ENCODE results near the gene CCL3.
"Not testable (repeated sequence)": the region's sequence is repeated elsewhere in the genome, so short reads cannot be mapped to it uniquely, and the experiment has no call there.

The CCL3 gene

DNA sequence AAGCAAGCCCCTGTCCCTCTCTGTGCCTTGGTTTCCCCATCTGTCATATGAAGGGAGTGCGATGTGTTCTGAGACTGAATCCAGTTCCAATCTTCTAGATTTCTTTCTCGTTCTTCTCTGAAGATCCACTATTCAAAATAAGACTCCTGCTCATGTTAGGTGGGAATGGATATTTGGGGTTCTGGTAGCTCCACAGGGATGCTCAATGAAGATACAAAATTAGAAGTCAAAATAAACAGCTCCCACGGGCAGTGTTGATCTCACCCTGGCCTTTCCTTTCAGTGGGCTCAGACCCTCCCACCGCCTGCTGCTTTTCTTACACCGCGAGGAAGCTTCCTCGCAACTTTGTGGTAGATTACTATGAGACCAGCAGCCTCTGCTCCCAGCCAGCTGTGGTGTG lies 14.3 kb upstream of the CCL3 start:
- H3K4me1 ChIP-seq (ENCODE audit: control insufficient read depth, insufficient read depth, low read length, poor library complexity, severe bottlenecking); H3K27ac ChIP-seq (ENCODE audit: insufficient read depth, low read length, poor library complexity, severe bottlenecking); DNase-seq; H3K36me3 ChIP-seq (ENCODE audit: control insufficient read depth, insufficient read depth, low read length); H3K27me3 ChIP-seq (replicated peaks; ENCODE audit: control insufficient read depth, insufficient read depth, low read length, poor library complexity, severe bottlenecking); H3K9me3 ChIP-seq (ENCODE audit: control insufficient read depth, low read length); H3K4me3 ChIP-seq (ENCODE audit: insufficient read depth, low read depth, low read length, poor library complexity, severe bottlenecking): not testable (repeated sequence)

- H3K27ac ChIP-seq (ENCODE audit: insufficient read depth, low read length, poor library complexity, severe bottlenecking); DNase-seq; H3K36me3 ChIP-seq (ENCODE audit: control insufficient read depth, insufficient read depth, low read length); H3K4me1 ChIP-seq (ENCODE audit: control insufficient read depth, insufficient read depth, low read length, poor library complexity, severe bottlenecking); H3K9me3 ChIP-seq (ENCODE audit: control insufficient read depth, low read length); H3K27me3 ChIP-seq (replicated peaks; ENCODE audit: control insufficient read depth, insufficient read depth, low read length, poor library complexity, severe bottlenecking); H3K4me3 ChIP-seq (ENCODE audit: insufficient read depth, low read depth, low read length, poor library complexity, severe bottlenecking): not testable (repeated sequence)
Measured at GRCh38 chr17:36103401-36103975, 13.5 kb upstream of the CCL3 start, which contains the start of gene CCL4. Gene CCL4 (plus strand): TSS chr17:36103827. CDS start chr17:36103906, 79 bp downstream.

DNA sequence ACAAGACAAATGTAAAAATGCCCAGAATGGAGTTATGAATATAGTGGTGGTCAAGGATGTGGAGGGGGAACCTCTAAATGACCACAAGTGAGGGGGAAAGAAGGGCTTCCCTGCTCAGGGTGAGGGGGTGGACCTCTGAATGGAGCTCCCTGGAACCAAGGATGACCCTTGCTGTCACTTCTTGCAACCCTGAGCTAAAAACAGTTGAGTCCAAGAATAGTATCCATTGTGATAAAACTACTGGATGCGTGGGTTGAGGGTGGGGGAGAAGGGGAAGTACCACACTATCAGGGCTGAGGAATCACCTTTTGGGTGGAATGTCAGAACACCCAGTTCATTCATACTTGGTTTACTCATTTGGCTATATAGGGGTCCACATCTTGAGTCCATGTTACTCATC lies 9.1 kb upstream of the CCL3 start:
- DNase-seq; H3K4me1 ChIP-seq (ENCODE audit: control insufficient read depth, insufficient read depth, low read length, poor library complexity, severe bottlenecking); H3K27ac ChIP-seq (ENCODE audit: insufficient read depth, low read length, poor library complexity, severe bottlenecking); H3K27me3 ChIP-seq (replicated peaks; ENCODE audit: control insufficient read depth, insufficient read depth, low read length, poor library complexity, severe bottlenecking); H3K36me3 ChIP-seq (ENCODE audit: control insufficient read depth, insufficient read depth, low read length); H3K9me3 ChIP-seq (ENCODE audit: control insufficient read depth, low read length); H3K4me3 ChIP-seq (ENCODE audit: insufficient read depth, low read depth, low read length, poor library complexity, severe bottlenecking): not testable (repeated sequence)

- H3K4me1 ChIP-seq (ENCODE audit: control insufficient read depth, insufficient read depth, low read length, poor library complexity, severe bottlenecking): no peaks in the 10 kb centered on the region
Measured at GRCh38 chr17:36095992-36096391, 6.0 kb upstream of the CCL3 start.

DNA sequence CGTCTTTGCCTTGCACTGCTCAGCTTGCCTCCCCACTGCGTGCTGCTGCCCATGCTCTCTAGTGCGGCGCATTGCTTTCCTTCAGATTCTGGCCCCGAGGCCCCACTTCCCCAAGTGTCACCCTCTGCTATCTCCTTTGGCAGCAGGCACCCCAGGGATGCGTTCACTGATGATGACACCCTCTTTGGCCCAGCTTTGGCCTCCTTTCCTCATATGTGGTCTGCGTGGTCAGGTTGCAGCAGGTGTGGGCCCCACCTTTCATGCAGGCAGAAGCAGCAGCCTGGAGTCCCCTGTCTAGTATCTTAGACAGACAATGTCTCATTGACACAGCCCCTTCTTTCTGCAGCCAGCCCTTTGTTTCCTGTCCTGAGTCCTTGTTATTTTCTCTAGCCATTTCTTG lies 4.8 kb upstream of the CCL3 start:
- H3K4me3 ChIP-seq (ENCODE audit: insufficient read depth, low read depth, low read length, poor library complexity, severe bottlenecking): no peak overlapping the region

More at GRCh38 chr17:36095992-36096391, 6.0 kb upstream of the CCL3 start:
- H3K9me3 ChIP-seq (ENCODE audit: control insufficient read depth, low read length): no peaks in the 10 kb centered on the region
- H3K36me3 ChIP-seq (ENCODE audit: control insufficient read depth, insufficient read depth, low read length): no peaks in the 10 kb centered on the region
- no peak overlapping the region for H3K4me3 ChIP-seq (ENCODE audit: insufficient read depth, low read depth, low read length, poor library complexity, severe bottlenecking)
- no peak for DNase-seq
- no peak overlapping the region for H3K27ac ChIP-seq (ENCODE audit: insufficient read depth, low read length, poor library complexity, severe bottlenecking)
- H3K27me3 ChIP-seq (replicated peaks; ENCODE audit: control insufficient read depth, insufficient read depth, low read length, poor library complexity, severe bottlenecking): no peaks in the 10 kb centered on the region

DNA sequence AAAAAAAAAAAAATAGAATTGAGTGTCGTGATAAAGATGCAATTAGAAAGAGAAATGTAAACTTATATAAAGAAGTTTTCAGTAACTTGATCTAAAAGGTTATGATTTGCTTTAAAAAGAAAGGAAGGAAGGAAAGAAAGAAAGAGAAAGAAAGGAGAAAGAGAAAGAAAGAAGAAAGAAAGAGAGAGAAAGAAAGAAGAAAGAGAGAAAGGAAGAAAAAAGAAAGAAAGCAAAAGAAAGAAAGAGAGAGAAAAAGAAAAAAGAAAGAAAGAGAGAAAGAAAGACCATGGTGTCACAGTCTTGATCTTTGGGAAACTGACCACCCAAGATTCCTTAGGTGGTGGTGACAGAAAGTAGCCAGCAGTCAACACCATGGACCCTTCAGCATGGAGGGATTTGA lies 4.3 kb upstream of the CCL3 start:
- H3K9me3 ChIP-seq (ENCODE audit: control insufficient read depth, low read length): no peaks in the 10 kb centered on the region
- H3K36me3 ChIP-seq (ENCODE audit: control insufficient read depth, insufficient read depth, low read length): no peaks in the 10 kb centered on the region
- peaks cover 3% of the 10 kb centered on the region for H3K27me3 ChIP-seq (replicated peaks; ENCODE audit: control insufficient read depth, insufficient read depth, low read length, poor library complexity, severe bottlenecking)
- DNase-seq: no peak
- H3K27ac ChIP-seq (ENCODE audit: insufficient read depth, low read length, poor library complexity, severe bottlenecking): no peak overlapping the region
- H3K4me3 ChIP-seq (ENCODE audit: insufficient read depth, low read depth, low read length, poor library complexity, severe bottlenecking): no peak overlapping the region
- H3K4me1 ChIP-seq (ENCODE audit: control insufficient read depth, insufficient read depth, low read length, poor library complexity, severe bottlenecking): no peaks in the 10 kb centered on the region

More for the DNA sequence above, 4.8 kb upstream of the CCL3 start:
- H3K27me3 ChIP-seq (replicated peaks; ENCODE audit: control insufficient read depth, insufficient read depth, low read length, poor library complexity, severe bottlenecking): peaks cover 3% of the 10 kb centered on the region
- no peaks in the 10 kb centered on the region for H3K36me3 ChIP-seq (ENCODE audit: control insufficient read depth, insufficient read depth, low read length)
- DNase-seq: no peak
- no peaks in the 10 kb centered on the region for H3K9me3 ChIP-seq (ENCODE audit: control insufficient read depth, low read length)
- no peak overlapping the region for H3K27ac ChIP-seq (ENCODE audit: insufficient read depth, low read length, poor library complexity, severe bottlenecking)
- H3K4me1 ChIP-seq (ENCODE audit: control insufficient read depth, insufficient read depth, low read length, poor library complexity, severe bottlenecking): no peaks in the 10 kb centered on the region

GRCh38 chr17:36092715-36093114 lies 2.8 kb upstream of the CCL3 start:
- H3K27ac ChIP-seq (ENCODE audit: insufficient read depth, low read length, poor library complexity, severe bottlenecking); H3K36me3 ChIP-seq (ENCODE audit: control insufficient read depth, insufficient read depth, low read length); H3K27me3 ChIP-seq (replicated peaks; ENCODE audit: control insufficient read depth, insufficient read depth, low read length, poor library complexity, severe bottlenecking); H3K9me3 ChIP-seq (ENCODE audit: control insufficient read depth, low read length); DNase-seq; H3K4me1 ChIP-seq (ENCODE audit: control insufficient read depth, insufficient read depth, low read length, poor library complexity, severe bottlenecking); H3K4me3 ChIP-seq (ENCODE audit: insufficient read depth, low read depth, low read length, poor library complexity, severe bottlenecking): not testable (repeated sequence)

GRCh38 chr17:36092230-36092629 lies 2.3 kb upstream of the CCL3 start:
- H3K4me3 ChIP-seq (ENCODE audit: insufficient read depth, low read depth, low read length, poor library complexity, severe bottlenecking): no peak overlapping the region

DNA sequence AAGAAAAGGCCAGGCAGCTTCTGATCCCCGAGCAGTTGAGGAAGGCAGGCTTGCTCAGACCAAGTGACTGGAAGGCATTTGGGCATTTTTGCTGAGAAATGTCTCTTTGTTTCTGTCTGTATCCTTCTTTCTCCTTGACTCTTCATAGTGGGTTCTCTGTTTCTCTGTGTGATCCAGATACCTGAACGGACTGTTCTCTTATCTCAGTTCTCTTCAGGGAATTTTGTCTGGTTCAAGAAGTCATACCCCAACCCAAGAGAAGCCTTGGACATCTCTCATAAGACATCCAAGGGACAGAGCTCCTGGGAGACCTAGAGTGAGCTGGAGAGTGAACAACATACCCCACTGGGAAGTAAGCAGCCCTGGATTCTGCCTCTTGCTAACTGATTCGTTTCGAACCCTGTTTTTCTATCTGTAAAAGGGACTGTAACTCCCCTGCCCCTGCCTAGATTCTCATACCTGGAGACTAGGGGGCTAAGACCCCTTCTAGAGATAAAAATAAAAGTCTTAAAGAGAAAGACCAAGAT lies 541 bp downstream of the CCL3 start:
- Histone ChIP-seq H3K27ac (ENCODE audit: insufficient read depth, low read length, poor library complexity, severe bottlenecking) (no peak overlapping the region), H3K36me3 (ENCODE audit: control insufficient read depth, insufficient read depth, low read length) (no peaks in the 10 kb centered on the region), H3K27me3 (replicated peaks; ENCODE audit: control insufficient read depth, insufficient read depth, low read length, poor library complexity, severe bottlenecking) (peaks cover 3% of the 10 kb centered on the region), H3K4me3 (ENCODE audit: insufficient read depth, low read depth, low read length, poor library complexity, severe bottlenecking) (no peak overlapping the region), H3K9me3 (ENCODE audit: control insufficient read depth, low read length) (no peaks in the 10 kb centered on the region), H3K4me1 (ENCODE audit: control insufficient read depth, insufficient read depth, low read length, poor library complexity, severe bottlenecking) (no peaks in the 10 kb centered on the region)
- DNase-seq: no peak

More at GRCh38 chr17:36092230-36092629, 2.3 kb upstream of the CCL3 start:
- no peaks in the 10 kb centered on the region for H3K9me3 ChIP-seq (ENCODE audit: control insufficient read depth, low read length)
- H3K27ac ChIP-seq (ENCODE audit: insufficient read depth, low read length, poor library complexity, severe bottlenecking): no peak overlapping the region
- H3K36me3 ChIP-seq (ENCODE audit: control insufficient read depth, insufficient read depth, low read length): no peaks in the 10 kb centered on the region
- peaks cover 3% of the 10 kb centered on the region for H3K27me3 ChIP-seq (replicated peaks; ENCODE audit: control insufficient read depth, insufficient read depth, low read length, poor library complexity, severe bottlenecking)
- no peak for DNase-seq
- H3K4me1 ChIP-seq (ENCODE audit: control insufficient read depth, insufficient read depth, low read length, poor library complexity, severe bottlenecking): no peaks in the 10 kb centered on the region

GRCh38 chr17:36088670-36089338 lies 1.1 kb downstream of the CCL3 start:
- DNase-seq: no peak
- Histone ChIP-seq H3K9me3 (ENCODE audit: control insufficient read depth, low read length) (no peaks in the 10 kb centered on the region), H3K27ac (ENCODE audit: insufficient read depth, low read length, poor library complexity, severe bottlenecking) (no peak overlapping the region), H3K27me3 (replicated peaks; ENCODE audit: control insufficient read depth, insufficient read depth, low read length, poor library complexity, severe bottlenecking) (peaks cover 3% of the 10 kb centered on the region), H3K36me3 (ENCODE audit: control insufficient read depth, insufficient read depth, low read length) (no peaks in the 10 kb centered on the region), H3K4me3 (ENCODE audit: insufficient read depth, low read depth, low read length, poor library complexity, severe bottlenecking) (no peak overlapping the region), H3K4me1 (ENCODE audit: control insufficient read depth, insufficient read depth, low read length, poor library complexity, severe bottlenecking) (no peaks in the 10 kb centered on the region)
